ENCODE measurements around the gene PKNOX2.

Gene PKNOX2

GRCh38 chr11:125380756-125381445 is 216.3 kb downstream of the PKNOX2 start:
- no peak for DNase-seq (ENCODE audit: extremely low read depth, insufficient read length)
- Histone ChIP-seq H3K27me3 (replicated peaks; ENCODE audit: control insufficient read depth, insufficient read depth, low read length) (no peaks in the 10 kb centered on the region; the same call in none of the 2 replicates), H3K4me3 (replicated peaks; ENCODE audit: low read depth, low read length) (no peak overlapping the region), H3K36me3 (ENCODE audit: control insufficient read depth, insufficient read depth, low read length) (no peaks in the 10 kb centered on the region)
- TF ChIP-seq CTCF (IDR thresholded peaks at IDR 0.05; ENCODE audit: insufficient read depth, low read length, poor library complexity, severe bottlenecking) = no peak

DNA sequence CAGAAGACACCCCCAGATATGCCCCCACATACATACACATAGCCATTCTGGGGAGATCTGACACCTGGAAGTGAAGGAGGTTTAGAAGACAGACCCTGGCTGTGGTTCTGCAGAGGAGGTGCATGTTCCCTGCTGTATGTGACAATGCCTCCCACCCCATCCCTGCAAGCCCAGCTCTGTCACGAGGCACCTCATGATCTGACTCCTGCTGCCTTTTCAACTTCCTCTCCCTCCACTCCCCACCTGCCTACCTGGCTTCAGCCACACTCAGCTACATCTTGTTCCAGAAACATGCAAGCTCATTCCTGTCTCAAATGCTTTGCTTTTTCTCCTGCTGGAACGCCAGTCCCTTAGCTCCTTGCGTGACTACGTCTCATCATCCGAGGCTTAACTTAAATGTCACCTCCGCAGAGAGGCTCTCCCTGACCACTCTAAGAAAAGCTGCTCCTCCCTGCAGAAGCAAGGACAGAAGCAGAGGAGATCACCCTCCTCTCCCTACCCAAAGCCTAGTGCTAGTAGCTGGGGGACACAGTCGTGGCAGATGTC is 217.0 kb downstream of the PKNOX2 start:
- Histone ChIP-seq H3K27me3 (replicated peaks; ENCODE audit: control insufficient read depth, insufficient read depth, low read length) (no peaks in the 10 kb centered on the region; the same call in none of the 2 replicates), H3K4me3 (replicated peaks; ENCODE audit: low read depth, low read length) (no peak overlapping the region)
- no peak for TF ChIP-seq CTCF (IDR thresholded peaks at IDR 0.05; ENCODE audit: insufficient read depth, low read length, poor library complexity, severe bottlenecking)

DNA sequence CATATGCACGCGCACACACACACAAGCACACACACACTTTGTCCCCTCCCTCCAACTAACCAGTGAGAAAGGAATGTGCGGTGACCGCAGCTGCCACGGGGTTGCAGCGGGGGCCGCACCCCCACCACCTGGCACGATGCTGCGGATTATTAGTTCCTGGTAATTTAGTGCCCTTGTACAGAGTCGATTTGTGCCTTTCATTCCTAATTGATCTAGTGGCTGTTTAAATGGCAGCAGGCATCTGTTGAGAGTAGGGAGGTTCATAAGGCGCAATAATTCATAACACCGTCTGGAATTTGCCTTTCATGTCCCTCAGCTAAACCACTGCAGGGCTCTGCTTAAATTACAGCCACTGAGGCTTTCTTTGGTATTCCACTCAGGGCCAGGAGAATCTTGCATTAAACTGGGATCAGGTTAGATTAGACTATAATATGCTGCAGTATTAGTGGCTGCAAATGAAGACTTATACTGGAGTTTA is 217.8 kb downstream of the PKNOX2 start:
- Histone ChIP-seq H3K36me3 (ENCODE audit: control insufficient read depth, insufficient read depth, low read length) (no peaks in the 10 kb centered on the region), H3K27me3 (replicated peaks; ENCODE audit: control insufficient read depth, insufficient read depth, low read length) (no peaks in the 10 kb centered on the region; the same call in none of the 2 replicates), H3K4me3 (replicated peaks; ENCODE audit: low read depth, low read length) (no peak overlapping the region)
- TF ChIP-seq CTCF (IDR thresholded peaks at IDR 0.05; ENCODE audit: insufficient read depth, low read length, poor library complexity, severe bottlenecking) = no peak
- DNase-seq (ENCODE audit: extremely low read depth, insufficient read length) = no peak

More for the DNA sequence above, 217.0 kb downstream of the PKNOX2 start:
- no peak for DNase-seq (ENCODE audit: extremely low read depth, insufficient read length)
- no peaks in the 10 kb centered on the region for H3K36me3 ChIP-seq (ENCODE audit: control insufficient read depth, insufficient read depth, low read length)

DNA sequence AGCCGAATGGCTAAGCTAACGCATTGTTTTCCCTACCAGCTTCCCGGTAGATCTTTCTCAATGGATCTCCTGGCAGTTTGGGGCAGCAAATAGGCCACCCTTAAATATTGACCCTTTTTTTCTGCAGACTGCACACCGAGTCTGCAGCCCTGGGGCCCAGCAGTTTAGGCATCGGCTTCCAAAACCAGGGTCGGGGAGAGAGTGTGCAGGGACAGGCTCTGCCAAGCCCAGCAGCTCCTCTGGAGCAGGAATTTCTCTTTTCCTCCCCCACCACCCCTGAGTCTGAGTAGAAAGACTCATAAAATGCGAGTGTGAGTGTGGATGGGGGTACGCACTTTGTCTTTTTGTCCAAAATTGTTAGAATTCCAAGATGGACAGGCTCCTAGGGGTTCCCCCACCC is 218.3 kb downstream of the PKNOX2 start:
- no peak for DNase-seq (ENCODE audit: extremely low read depth, insufficient read length)
- no peaks in the 10 kb centered on the region for H3K36me3 ChIP-seq (ENCODE audit: control insufficient read depth, insufficient read depth, low read length)
- no peaks in the 10 kb centered on the region; the same call in none of the 2 replicates for H3K27me3 ChIP-seq (replicated peaks; ENCODE audit: control insufficient read depth, insufficient read depth, low read length)
- H3K4me3 ChIP-seq (replicated peaks; ENCODE audit: low read depth, low read length) = no peak overlapping the region
- no peak for TF ChIP-seq CTCF (IDR thresholded peaks at IDR 0.05; ENCODE audit: insufficient read depth, low read length, poor library complexity, severe bottlenecking)

GRCh38 chr11:125384825-125385224 is 220.3 kb downstream of the PKNOX2 start:
- Histone ChIP-seq H3K36me3 (ENCODE audit: control insufficient read depth, insufficient read depth, low read length) (no peaks in the 10 kb centered on the region), H3K4me3 (replicated peaks; ENCODE audit: low read depth, low read length) (no peak overlapping the region), H3K27me3 (replicated peaks; ENCODE audit: control insufficient read depth, insufficient read depth, low read length) (no peaks in the 10 kb centered on the region; the same call in 1 of the 2 replicates)
- TF ChIP-seq CTCF (IDR thresholded peaks at IDR 0.05; ENCODE audit: insufficient read depth, low read length, poor library complexity, severe bottlenecking) = no peak
- DNase-seq (ENCODE audit: extremely low read depth, insufficient read length) = no peak
